ENCODE measurements around the gene URAD. TPM values are rescaled to one million over a fixed set of nuclear protein-coding genes. Genes with fewer than 3 reads are reported as not detected.

URAD gene
- total RNA-seq, 6 donors from 2014 or later = 0.27 TPM; not detected in 5

DNA sequence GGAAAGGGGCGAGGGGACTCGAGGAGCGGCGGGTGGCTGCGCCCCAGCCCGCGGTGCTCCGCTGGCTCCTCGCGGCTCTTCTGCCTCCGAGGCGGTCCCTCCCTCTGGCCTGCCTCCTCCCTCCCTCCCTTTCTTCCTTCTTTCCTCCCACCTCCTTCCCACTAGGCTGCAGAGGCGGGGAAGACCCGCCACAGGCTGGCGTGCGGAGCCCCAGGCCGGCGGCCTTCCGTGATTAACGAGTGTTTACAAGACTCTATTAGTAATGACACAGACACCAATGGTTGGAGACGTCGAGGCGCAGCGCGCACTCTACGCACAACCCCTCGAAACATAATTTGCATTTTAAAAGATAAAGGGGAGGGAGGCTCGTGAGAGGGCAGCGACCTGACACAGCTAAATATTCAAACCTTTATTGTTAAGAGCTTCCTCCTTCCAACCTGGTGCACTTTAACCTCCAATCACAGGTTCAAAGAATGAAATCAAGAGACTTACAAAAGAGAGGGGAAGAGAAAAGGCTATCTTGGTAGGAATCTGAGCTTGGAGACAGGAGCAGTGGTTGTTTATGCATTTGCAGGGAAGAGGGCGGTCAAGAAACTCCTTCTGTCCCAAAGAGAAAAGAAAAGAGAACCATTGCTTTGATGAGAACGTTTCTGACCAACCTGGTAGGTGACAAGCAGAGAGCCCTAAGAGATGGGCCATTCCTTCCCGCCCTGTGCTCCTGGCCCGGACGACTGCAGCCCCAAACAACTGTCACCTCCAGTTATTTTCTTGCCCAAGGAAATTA is 19.2 kb downstream of the URAD start, which contains the start of gene CDX2:
Gene CDX2 (minus strand): TSS at position 234 of the 784 bp plus-strand sequence. CDS start 309 bp downstream, outside the sequence.
- ATAC-seq (ENCODE audit: low FRiP score in 2 of 2) (no peak), DNase-seq (no peak)
- 5 to 6% methylated on average over 27 to 34 of the region's 34 CpGs for WGBS, 2 donors
- Histone ChIP-seq H3K27ac (no peak within 1 kb of the TSS), H3K4me3 (peak within 1 kb of the TSS in 1 of 4 donors; percentile 24), H3K4me1 (peaks cover 4 to 42% (median 15%) of the 10 kb centered on the region in 4 donors), H3K27me3 (peaks cover 3 to 78% (median 46%) of the 10 kb centered on the region in 4 donors), H3K9me3 (no peaks in the 10 kb centered on the region), H3K36me3 (no peaks in the 10 kb centered on the region)
- TF ChIP-seq EP300 (IDR thresholded peaks at IDR 0.05) (no peak), POLR2AphosphoS5 (IDR thresholded peaks at IDR 0.05) (no peak), POLR2A (IDR thresholded peaks at IDR 0.05) (no peak)
- TF ChIP-seq, protein P1, sequence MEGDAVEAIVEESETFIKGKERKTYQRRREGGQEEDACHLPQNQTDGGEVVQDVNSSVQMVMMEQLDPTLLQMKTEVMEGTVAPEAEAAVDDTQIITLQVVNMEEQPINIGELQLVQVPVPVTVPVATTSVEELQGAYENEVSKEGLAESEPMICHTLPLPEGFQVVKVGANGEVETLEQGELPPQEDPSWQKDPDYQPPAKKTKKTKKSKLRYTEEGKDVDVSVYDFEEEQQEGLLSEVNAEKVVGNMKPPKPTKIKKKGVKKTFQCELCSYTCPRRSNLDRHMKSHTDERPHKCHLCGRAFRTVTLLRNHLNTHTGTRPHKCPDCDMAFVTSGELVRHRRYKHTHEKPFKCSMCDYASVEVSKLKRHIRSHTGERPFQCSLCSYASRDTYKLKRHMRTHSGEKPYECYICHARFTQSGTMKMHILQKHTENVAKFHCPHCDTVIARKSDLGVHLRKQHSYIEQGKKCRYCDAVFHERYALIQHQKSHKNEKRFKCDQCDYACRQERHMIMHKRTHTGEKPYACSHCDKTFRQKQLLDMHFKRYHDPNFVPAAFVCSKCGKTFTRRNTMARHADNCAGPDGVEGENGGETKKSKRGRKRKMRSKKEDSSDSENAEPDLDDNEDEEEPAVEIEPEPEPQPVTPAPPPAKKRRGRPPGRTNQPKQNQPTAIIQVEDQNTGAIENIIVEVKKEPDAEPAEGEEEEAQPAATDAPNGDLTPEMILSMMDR (IDR thresholded peaks at IDR 0.05) = no peak

- H3K9me3 ChIP-seq = no peaks in the 10 kb centered on the region
- 1 to 4% methylated on average over 18 to 27 of the region's 86 CpGs for WGBS, 2 donors
- peaks cover 4 to 42% (median 15%) of the 10 kb centered on the region in 4 donors for H3K4me1 ChIP-seq
- TF ChIP-seq POLR2AphosphoS5 (IDR thresholded peaks at IDR 0.05) = no peak
- no peak for TF ChIP-seq POLR2A (IDR thresholded peaks at IDR 0.05)
- TF ChIP-seq EP300 (IDR thresholded peaks at IDR 0.05) = no peak
- H3K4me3 ChIP-seq = peak overlapping the region in 1 of 4 donors; percentile 24
- H3K27me3 ChIP-seq = peaks cover 3 to 81% (median 49%) of the 10 kb centered on the region in 4 donors
- H3K27ac ChIP-seq = no peak overlapping the region
- ATAC-seq (ENCODE audit: low FRiP score in 2 of 2) (peak in 1 of 2 donors; percentile 6), DNase-seq (peak in 1 of 2 donors; percentile 79)
- H3K36me3 ChIP-seq = no peaks in the 10 kb centered on the region
Observed at GRCh38 chr13:27968316-27969081, 20.0 kb downstream of the URAD start.

- Histone ChIP-seq H3K4me3 (peak overlapping the region in 1 of 4 donors; percentile 24), H3K36me3 (no peaks in the 10 kb centered on the region), H3K4me1 (peaks cover 4 to 42% (median 15%) of the 10 kb centered on the region in 4 donors), H3K9me3 (no peaks in the 10 kb centered on the region), H3K27me3 (peaks cover 3 to 84% (median 46%) of the 10 kb centered on the region in 4 donors), H3K27ac (no peak overlapping the region)
- DNase-seq = no peak
- TF ChIP-seq POLR2AphosphoS5 (IDR thresholded peaks at IDR 0.05) = no peak
- TF ChIP-seq, protein P1 (IDR thresholded peaks at IDR 0.05) = no peak
- TF ChIP-seq EP300 (IDR thresholded peaks at IDR 0.05) = no peak
- no peak for TF ChIP-seq POLR2A (IDR thresholded peaks at IDR 0.05)
- 3 to 5% methylated on average over 12 to 33 of the region's 33 CpGs for WGBS, 2 donors
- no peak for ATAC-seq (ENCODE audit: low FRiP score in 2 of 2)
Observed at GRCh38 chr13:27967736-27968315, 20.7 kb downstream of the URAD start.

GRCh38 chr13:27967203-27967735 is 21.2 kb downstream of the URAD start:
- ATAC-seq (ENCODE audit: low FRiP score in 2 of 2) = no peak
- no peaks in the 10 kb centered on the region for H3K9me3 ChIP-seq
- H3K4me1 ChIP-seq = peaks cover 4 to 42% (median 15%) of the 10 kb centered on the region in 4 donors
- H3K27ac ChIP-seq = no peak overlapping the region
- H3K4me3 ChIP-seq = peak overlapping the region in 1 of 4 donors; percentile 24
- no peaks in the 10 kb centered on the region for H3K36me3 ChIP-seq
- H3K27me3 ChIP-seq = peaks cover 3 to 86% (median 47%) of the 10 kb centered on the region in 4 donors
- no peak for DNase-seq
- 3 to 6% methylated on average over 17 to 18 of the region's 18 CpGs for WGBS, 2 donors
- TF ChIP-seq, protein P1 (IDR thresholded peaks at IDR 0.05) = no peak
- TF ChIP-seq POLR2AphosphoS5 (IDR thresholded peaks at IDR 0.05) (no peak), EP300 (IDR thresholded peaks at IDR 0.05) (no peak), POLR2A (IDR thresholded peaks at IDR 0.05) (no peak)

Data from upper lobe of left lung (tissue), 6 donors.